Measurements from ENCODE around the gene STRADB. TPM values are rescaled to one million over a fixed set of nuclear protein-coding genes. Genes with fewer than 3 reads are reported as not detected.
"Not testable (repeated sequence)": the region's sequence is repeated elsewhere in the genome, so short reads cannot be mapped to it uniquely, and the experiment has no call there.

The STRADB gene
- total RNA-seq, 4 donors from 2014 or later = 9.3 to 34.9 (median 13.0) TPM

DNA sequence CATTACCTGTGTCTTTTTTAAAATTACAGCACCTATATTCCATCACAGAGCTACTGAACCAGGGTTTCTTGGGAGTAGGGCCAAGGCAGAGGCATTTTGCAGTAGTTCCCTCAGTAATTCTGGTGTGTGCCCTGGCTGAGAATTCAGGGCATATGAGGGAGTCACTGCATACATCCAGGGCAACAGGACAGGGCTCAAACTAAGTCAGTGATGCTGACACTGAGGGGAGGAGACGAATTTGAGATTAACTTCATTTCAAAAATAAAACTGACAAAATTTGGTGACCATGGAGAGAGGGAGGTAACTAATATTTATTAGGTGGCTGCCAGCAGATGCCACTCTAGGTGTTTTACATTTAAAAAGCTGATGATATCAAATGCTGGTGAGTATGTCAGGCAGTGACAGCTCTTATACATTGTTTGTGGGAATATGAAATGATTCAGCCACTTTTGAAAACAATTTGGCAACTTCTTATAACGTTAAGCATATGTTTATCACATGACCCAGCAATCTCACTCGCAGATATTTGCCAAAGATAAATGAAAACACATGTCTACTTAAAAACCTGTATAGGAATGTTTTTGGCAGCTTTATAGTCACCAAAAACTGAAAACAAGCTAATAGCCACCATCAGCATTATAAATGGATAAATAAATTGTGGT is 20.3 kb downstream of the STRADB start:
- WGBS, 2 donors (ENCODE audit: low coverage in 1 of 2) = 61 to 62% methylated on average over 3 of the region's 3 CpGs
- Histone ChIP-seq H3K36me3 (peaks cover 15 to 77% of the 10 kb centered on the region in 2 donors), H3K27ac (no peak overlapping the region), H3K4me3 (no peak overlapping the region), H3K4me1 (peaks cover 0 to 19% (median 3%) of the 10 kb centered on the region in 3 donors), H3K27me3 (no peaks in the 10 kb centered on the region), H3K9me3 (no peaks in the 10 kb centered on the region)
- ATAC-seq = no peak
- TF ChIP-seq POLR2A (IDR thresholded peaks at IDR 0.05) (no peak), EP300 (IDR thresholded peaks at IDR 0.05) (no peak), POLR2AphosphoS5 (IDR thresholded peaks at IDR 0.05) (no peak)
- TF ChIP-seq, protein P1, sequence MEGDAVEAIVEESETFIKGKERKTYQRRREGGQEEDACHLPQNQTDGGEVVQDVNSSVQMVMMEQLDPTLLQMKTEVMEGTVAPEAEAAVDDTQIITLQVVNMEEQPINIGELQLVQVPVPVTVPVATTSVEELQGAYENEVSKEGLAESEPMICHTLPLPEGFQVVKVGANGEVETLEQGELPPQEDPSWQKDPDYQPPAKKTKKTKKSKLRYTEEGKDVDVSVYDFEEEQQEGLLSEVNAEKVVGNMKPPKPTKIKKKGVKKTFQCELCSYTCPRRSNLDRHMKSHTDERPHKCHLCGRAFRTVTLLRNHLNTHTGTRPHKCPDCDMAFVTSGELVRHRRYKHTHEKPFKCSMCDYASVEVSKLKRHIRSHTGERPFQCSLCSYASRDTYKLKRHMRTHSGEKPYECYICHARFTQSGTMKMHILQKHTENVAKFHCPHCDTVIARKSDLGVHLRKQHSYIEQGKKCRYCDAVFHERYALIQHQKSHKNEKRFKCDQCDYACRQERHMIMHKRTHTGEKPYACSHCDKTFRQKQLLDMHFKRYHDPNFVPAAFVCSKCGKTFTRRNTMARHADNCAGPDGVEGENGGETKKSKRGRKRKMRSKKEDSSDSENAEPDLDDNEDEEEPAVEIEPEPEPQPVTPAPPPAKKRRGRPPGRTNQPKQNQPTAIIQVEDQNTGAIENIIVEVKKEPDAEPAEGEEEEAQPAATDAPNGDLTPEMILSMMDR (IDR thresholded peaks at IDR 0.05) = no peak

DNA sequence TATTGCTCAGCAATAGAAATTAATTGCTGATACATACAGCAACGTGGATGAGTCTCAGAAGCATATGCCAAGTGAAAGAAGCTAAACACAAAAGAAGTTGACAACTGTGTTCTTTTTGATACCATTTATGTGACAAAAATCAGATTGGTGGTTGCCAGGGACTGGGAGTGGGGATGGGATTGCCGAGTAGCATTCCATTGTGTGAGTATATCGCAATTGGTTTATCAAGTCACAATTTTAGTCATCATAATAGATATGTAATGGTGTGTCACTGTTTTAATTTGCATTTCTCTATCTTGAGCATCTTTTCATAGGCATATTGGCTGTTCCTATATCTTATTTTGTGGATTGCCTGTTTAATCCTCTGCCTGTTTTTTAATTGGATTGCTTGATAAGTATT is 20.9 kb downstream of the STRADB start:
- H3K27ac ChIP-seq = no peak overlapping the region
- H3K9me3 ChIP-seq = no peaks in the 10 kb centered on the region
- peaks cover 0 to 19% (median 3%) of the 10 kb centered on the region in 3 donors for H3K4me1 ChIP-seq
- H3K27me3 ChIP-seq = no peaks in the 10 kb centered on the region
- peaks cover 15 to 81% of the 10 kb centered on the region in 2 donors for H3K36me3 ChIP-seq
- no peak overlapping the region for H3K4me3 ChIP-seq
- WGBS, 2 donors (ENCODE audit: low coverage in 1 of 2) = 76 to 77% methylated on average over 3 of the region's 3 CpGs
- no peak for TF ChIP-seq POLR2A (IDR thresholded peaks at IDR 0.05)
- TF ChIP-seq EP300 (IDR thresholded peaks at IDR 0.05) = no peak
- TF ChIP-seq, protein P1 (IDR thresholded peaks at IDR 0.05) = no peak
- no peak for TF ChIP-seq POLR2AphosphoS5 (IDR thresholded peaks at IDR 0.05)
- ATAC-seq = no peak

DNA sequence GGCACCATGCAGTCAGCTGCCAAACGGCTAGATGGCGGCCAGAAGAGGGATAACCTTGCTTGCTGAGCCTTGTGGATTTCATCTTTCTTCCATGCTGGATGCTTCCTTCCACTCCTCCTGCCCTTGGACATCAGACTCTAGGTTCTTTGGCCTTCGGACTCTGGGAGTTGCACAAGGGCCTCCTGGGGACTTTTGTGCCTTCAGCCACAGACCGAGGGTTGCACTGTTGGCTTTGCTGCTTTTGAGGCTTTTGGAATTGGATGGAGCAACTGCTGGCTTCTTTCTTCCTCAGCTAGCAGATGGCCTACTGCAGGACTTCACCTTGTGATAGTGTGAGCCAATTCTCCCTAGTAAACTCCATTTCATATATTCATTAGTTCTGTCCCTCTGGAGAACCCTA is 31.0 kb downstream of the STRADB start:
- Histone ChIP-seq H3K4me1 (no peaks in the 10 kb centered on the region), H3K4me3 (no peak overlapping the region), H3K36me3 (peaks cover 4 to 54% of the 10 kb centered on the region in 2 donors), H3K9me3 (no peaks in the 10 kb centered on the region), H3K27me3 (no peaks in the 10 kb centered on the region), H3K27ac (no peak overlapping the region)
- 80 to 83% methylated on average over 1 to 2 of the region's 4 CpGs for WGBS, 2 donors (ENCODE audit: low coverage in 1 of 2)
- ATAC-seq = peak; percentile 19
- TF ChIP-seq POLR2AphosphoS5 (IDR thresholded peaks at IDR 0.05) (no peak), POLR2A (IDR thresholded peaks at IDR 0.05) (no peak), EP300 (IDR thresholded peaks at IDR 0.05) (no peak)
- TF ChIP-seq, protein P1 (IDR thresholded peaks at IDR 0.05) = no peak

DNA sequence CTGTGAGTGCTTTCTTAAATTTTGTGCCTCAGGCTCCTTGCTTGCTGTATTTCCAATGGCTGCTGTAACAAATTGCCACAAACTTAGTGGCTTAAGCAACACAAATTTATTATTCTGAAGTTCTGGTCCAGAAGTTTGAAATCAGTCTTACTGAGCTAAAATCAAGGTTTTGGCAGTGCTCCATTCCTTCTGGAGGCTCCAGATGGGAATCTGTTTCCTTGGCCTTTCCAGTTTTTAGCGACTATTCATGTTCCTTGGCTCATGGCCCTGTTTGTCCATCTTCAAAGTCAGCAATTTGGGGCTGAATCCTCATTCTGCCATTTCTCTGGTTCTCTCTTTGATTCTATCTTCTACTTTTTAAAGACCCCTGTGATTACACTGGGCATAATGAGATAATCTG is 31.8 kb downstream of the STRADB start:
- no peaks in the 10 kb centered on the region for H3K9me3 ChIP-seq
- no peak overlapping the region for H3K27ac ChIP-seq
- ATAC-seq = no peak
- H3K27me3 ChIP-seq = no peaks in the 10 kb centered on the region
- WGBS, 2 donors (ENCODE audit: low coverage in 1 of 2) = no CpG with 5 or more reads among the region's 1 CpG
- H3K4me3 ChIP-seq = no peak overlapping the region
- TF ChIP-seq POLR2AphosphoS5 (IDR thresholded peaks at IDR 0.05) = no peak
- TF ChIP-seq, protein P1 (IDR thresholded peaks at IDR 0.05) = no peak
- no peak for TF ChIP-seq POLR2A (IDR thresholded peaks at IDR 0.05)
- TF ChIP-seq EP300 (IDR thresholded peaks at IDR 0.05) = no peak
- peaks cover 4 to 46% of the 10 kb centered on the region in 2 donors for H3K36me3 ChIP-seq
- no peaks in the 10 kb centered on the region for H3K4me1 ChIP-seq

DNA sequence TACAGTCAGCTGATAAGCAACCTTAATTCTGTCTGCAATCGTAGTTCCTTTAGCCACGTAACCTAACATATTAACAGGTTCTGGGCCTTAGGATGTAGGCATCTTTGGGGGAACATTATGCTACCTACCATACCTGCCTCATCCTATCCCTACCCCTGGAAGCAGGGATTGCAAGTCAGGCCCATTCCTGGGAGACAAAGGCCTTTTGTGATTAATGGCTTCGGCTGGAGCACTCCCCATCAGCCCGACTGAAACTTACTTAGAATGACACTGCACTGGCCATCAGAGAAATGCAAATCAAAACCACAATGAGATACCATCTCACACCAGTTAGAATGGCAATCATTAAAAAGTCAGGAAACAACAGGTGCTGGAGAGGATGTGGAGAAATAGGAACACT is 32.2 kb downstream of the STRADB start:
- 63 to 77% methylated on average over 1 to 3 of the region's 4 CpGs for WGBS, 2 donors (ENCODE audit: low coverage in 1 of 2)
- not testable (repeated sequence) for H3K27ac ChIP-seq, H3K9me3 ChIP-seq, H3K4me1 ChIP-seq, ATAC-seq, H3K27me3 ChIP-seq, H3K4me3 ChIP-seq
- peaks cover 3 to 42% of the 10 kb centered on the region in 2 donors for H3K36me3 ChIP-seq

Data from gastroesophageal sphincter (tissue), 4 donors.